Adrenal gland (tissue), 5 donors: ENCODE measurements around the gene AGBL3.

ENCODE experiments used
- CTCF ChIP-seq, 6 experiments: fragments of 450-650 bp in 4 of 6; fragments of 200-600 bp in 2 of 6; sonication (generic) in 1 of 6; IDR thresholded peaks; 1 replicate in 5 of 6; 2 replicates in 1 of 6; pipeline versions ENCODE4 v1.5.1 to v1.8.0; 2016 to 2021; ENCODE audit warnings: antibody characterized with exemption in 6 of 6, mild to moderate bottlenecking in 2 of 6, moderate library complexity in 1 of 6
- POLR2A ChIP-seq, 2 donors: fragments of 450-650 bp; IDR thresholded peaks; one replicate each; pipeline ENCODE4 v1.6.1; 2017; ENCODE audit warnings: antibody characterized with exemption in 2 of 2, mild to moderate bottlenecking in 2 of 2, moderate library complexity in 1 of 2
- donor health status: DM: no; HTN: no; CAD: no.

- TF ChIP-seq CTCF (IDR thresholded peaks at IDR 0.05) (no peak), POLR2A (IDR thresholded peaks at IDR 0.05) (no peak)
Measured at GRCh38 chr7:135161669-135162068, 175.4 kb downstream of the AGBL3 start.
